ENCODE measurements around the gene LMNA. TPM values are rescaled to one million over a fixed set of nuclear protein-coding genes. Genes with fewer than 3 reads are reported as not detected.

LMNA gene
- total RNA-seq, 1 donor from 2014 or later: 358 TPM

- TF ChIP-seq CTCF (conservative IDR thresholded peaks at IDR 0.05; ENCODE audit: low read depth, low read length): no peak
- H3K4me3 ChIP-seq (ENCODE audit: low read depth, low read length): peak overlapping the region; percentile 55
Measured at GRCh38 chr1:156076609-156077429, 37.7 kb upstream of the LMNA start.

GRCh38 chr1:156077430-156077760 lies 37.1 kb upstream of the LMNA start:
- H3K4me3 ChIP-seq (ENCODE audit: low read depth, low read length): no peak overlapping the region
- no peak for DNase-seq (ENCODE audit: low read depth)
- no peak for TF ChIP-seq CTCF (conservative IDR thresholded peaks at IDR 0.05; ENCODE audit: low read depth, low read length)

More at GRCh38 chr1:156076609-156077429, 37.7 kb upstream of the LMNA start:
- DNase-seq (ENCODE audit: low read depth): no peak

- no peak for DNase-seq (ENCODE audit: low read depth)
- H3K4me3 ChIP-seq (ENCODE audit: low read depth, low read length): no peak overlapping the region
- TF ChIP-seq CTCF (conservative IDR thresholded peaks at IDR 0.05; ENCODE audit: low read depth, low read length): no peak
Measured at GRCh38 chr1:156078728-156079127, 35.8 kb upstream of the LMNA start.

- TF ChIP-seq CTCF (conservative IDR thresholded peaks at IDR 0.05; ENCODE audit: low read depth, low read length): no peak
- H3K4me3 ChIP-seq (ENCODE audit: low read depth, low read length): no peak overlapping the region
Measured at GRCh38 chr1:156079762-156080161, 34.7 kb upstream of the LMNA start.

GRCh38 chr1:156080241-156080862 lies 34.2 kb upstream of the LMNA start:
- no peak overlapping the region for H3K4me3 ChIP-seq (ENCODE audit: low read depth, low read length)

More at GRCh38 chr1:156079762-156080161, 34.7 kb upstream of the LMNA start:
- DNase-seq (ENCODE audit: low read depth): no peak

GRCh38 chr1:156080863-156081179 lies 33.7 kb upstream of the LMNA start:
- H3K4me3 ChIP-seq (ENCODE audit: low read depth, low read length): peak overlapping the region; percentile 91
- DNase-seq (ENCODE audit: low read depth): no peak
- TF ChIP-seq CTCF (conservative IDR thresholded peaks at IDR 0.05; ENCODE audit: low read depth, low read length): no peak

More at GRCh38 chr1:156080241-156080862, 34.2 kb upstream of the LMNA start:
- TF ChIP-seq CTCF (conservative IDR thresholded peaks at IDR 0.05; ENCODE audit: low read depth, low read length): no peak
- DNase-seq (ENCODE audit: low read depth): no peak
